CD4-positive, alpha-beta T cell (primary cell): ENCODE measurements around the gene SPSB4. TPM values are rescaled to one million over a fixed set of nuclear protein-coding genes. Genes with fewer than 3 reads are reported as not detected.

Experiments used
- ATAC-seq: fragments of 200-7000 bp; cut with Tn5 transposase; one replicate; pipeline ENCODE4 v1.10.0; 2022; ENCODE audit warnings: mild to moderate bottlenecking; ENCODE audit not compliant: poor library complexity
- CTCF ChIA-PET: fragments of 350-600 bp; sonication (Branson Sonifier 250); formaldehyde crosslinking; loops from one replicate; lab custom pipeline; 2021; ENCODE audit warnings: antibody characterized with exemption, inconsistent platforms; lab: Charles Lee
- POLR2A ChIA-PET: fragments of 350-600 bp; sonication (Branson Sonifier 250); formaldehyde crosslinking; loops from one replicate; lab custom pipeline; 2021; ENCODE audit warnings: antibody characterized with exemption, inconsistent platforms; lab: Charles Lee
- DNase-seq, 14 experiments: peaks; one replicate each; pipeline ENCODE4 v3.0.0-alpha.2; 2013 to 2020; ENCODE audit warnings: mixed read lengths in 2 of 14
- H3K27ac ChIP-seq, 2 donors: one replicate each; pipeline versions ENCODE4 v1.5.1 to v1.7.0; 2013; ENCODE audit warnings: low read length in 2 of 2, low read depth in 1 of 2, mild to moderate bottlenecking in 1 of 2
- H3K27me3 ChIP-seq, 2 experiments: 1 replicate in 1 of 2; 2 replicates in 1 of 2; pipeline versions ENCODE4 v1.6.1 to v1.7.0; 2013; ENCODE audit warnings: low read length in 2 of 2, control low read depth in 1 of 2, mild to moderate bottlenecking in 1 of 2, moderate library complexity in 1 of 2; ENCODE audit not compliant: insufficient read depth in 2 of 2, control insufficient read depth in 1 of 2
- H3K36me3 ChIP-seq: one replicate; pipeline ENCODE4 v1.6.1; 2013; ENCODE audit warnings: low read length, control low read depth; ENCODE audit not compliant: insufficient read depth
- H3K4me1 ChIP-seq: one replicate; pipeline ENCODE4 v1.6.1; 2013; ENCODE audit warnings: low read length, control low read depth; ENCODE audit not compliant: insufficient read depth
- H3K4me3 ChIP-seq: one replicate; pipeline ENCODE4 v1.5.1; 2013; ENCODE audit warnings: mild to moderate bottlenecking, low read length, moderate library complexity
- H3K9me3 ChIP-seq, 2 experiments: 1 replicate in 1 of 2; 2 replicates in 1 of 2; pipeline versions ENCODE4 v1.6.1 to v1.7.0; 2013; ENCODE audit warnings: low read length in 2 of 2, mild to moderate bottlenecking in 2 of 2, control low read depth in 1 of 2, moderate library complexity in 1 of 2; ENCODE audit not compliant: control insufficient read depth in 1 of 2, insufficient read depth in 1 of 2
- H3K27ac Mint-ChIP-seq: one replicate; pipeline ENCODE4 v1.8.0; 2020; ENCODE audit warnings: mixed read lengths
- H3K27me3 Mint-ChIP-seq: one replicate; pipeline ENCODE4 v1.8.0; 2021; ENCODE audit warnings: mixed read lengths
- H3K36me3 Mint-ChIP-seq: one replicate; pipeline ENCODE4 v1.8.0; 2021; ENCODE audit warnings: low read depth, mixed read lengths
- H3K4me1 Mint-ChIP-seq: one replicate; pipeline ENCODE4 v1.8.0; 2021; ENCODE audit warnings: low read depth, mixed read lengths
- H3K4me3 Mint-ChIP-seq: one replicate; pipeline ENCODE4 v1.8.0; 2020; ENCODE audit warnings: mild to moderate bottlenecking, mixed read lengths
- H3K9me3 Mint-ChIP-seq: one replicate; pipeline ENCODE4 v1.8.0; 2020; ENCODE audit warnings: mixed read lengths
- CTCF ChIP-seq: fragments of 200-600 bp; IDR thresholded peaks from one replicate; pipeline ENCODE4 v1.8.0; 2022; ENCODE audit warnings: antibody characterized with exemption, mild to moderate bottlenecking
- intact Hi-C, 2 experiments: fragments of 100-400 bp; cut with DNase I in 1 of 2; cut with micrococcal nuclease in 1 of 2; formaldehyde crosslinking; loops; one replicate each; pipeline versions ENCODE4 v1.15.1 to v1.9.0; 2023 to 2025; cut with DNase I, micrococcal nuclease
- total RNA-seq, 174 experiments: library from RNA in 2 of 174; stranded (reverse) in 2 of 174; gene quantifications; one replicate each; pipeline ENCODE4 v1.2.3 and lab custom pipeline; 2021 to 2026

The SPSB4 gene
- total RNA-seq, 2 experiments from 2014 or later: not detected

DNA sequence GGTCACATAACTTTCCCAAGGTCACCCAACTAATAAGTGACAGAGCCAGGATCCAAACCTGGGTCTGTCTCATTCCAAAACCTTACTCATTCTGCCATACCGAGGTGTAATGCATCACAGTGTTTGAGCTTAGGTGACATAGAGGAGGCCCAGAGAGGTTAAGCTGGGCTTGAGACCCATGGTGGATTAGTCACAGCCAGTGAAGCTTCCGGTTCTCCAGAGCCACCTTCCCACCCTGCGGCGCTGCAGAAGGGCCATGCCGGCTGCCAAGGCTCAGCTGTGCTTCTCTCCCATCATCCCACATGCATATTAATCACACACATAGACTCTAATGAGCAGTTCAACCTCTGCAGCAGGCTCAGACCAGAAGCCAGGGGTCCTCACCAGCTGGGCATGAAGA, 42.2 kb downstream of the SPSB4 start:
- H3K27me3 ChIP-seq: no peaks in the 10 kb centered on the region
- H3K27ac ChIP-seq: no peak overlapping the region
- H3K4me3 ChIP-seq: no peak overlapping the region
- Mint-ChIP-seq H3K9me3 (no peaks in the 10 kb centered on the region), H3K36me3 (no peaks in the 10 kb centered on the region), H3K27me3 (no peaks in the 10 kb centered on the region), H3K4me3 (no peak overlapping the region), H3K27ac (no peak overlapping the region), H3K4me1 (no peaks in the 10 kb centered on the region)
- TF ChIP-seq CTCF: no peak
- ChIA-PET CTCF (no interaction called here), POLR2A (no interaction called here)
- no peak for DNase-seq
- no peaks in the 10 kb centered on the region for H3K9me3 ChIP-seq
- intact Hi-C loops: no loop called here
- H3K36me3 ChIP-seq: no peaks in the 10 kb centered on the region
- ATAC-seq: no peak
- no peaks in the 10 kb centered on the region for H3K4me1 ChIP-seq

DNA sequence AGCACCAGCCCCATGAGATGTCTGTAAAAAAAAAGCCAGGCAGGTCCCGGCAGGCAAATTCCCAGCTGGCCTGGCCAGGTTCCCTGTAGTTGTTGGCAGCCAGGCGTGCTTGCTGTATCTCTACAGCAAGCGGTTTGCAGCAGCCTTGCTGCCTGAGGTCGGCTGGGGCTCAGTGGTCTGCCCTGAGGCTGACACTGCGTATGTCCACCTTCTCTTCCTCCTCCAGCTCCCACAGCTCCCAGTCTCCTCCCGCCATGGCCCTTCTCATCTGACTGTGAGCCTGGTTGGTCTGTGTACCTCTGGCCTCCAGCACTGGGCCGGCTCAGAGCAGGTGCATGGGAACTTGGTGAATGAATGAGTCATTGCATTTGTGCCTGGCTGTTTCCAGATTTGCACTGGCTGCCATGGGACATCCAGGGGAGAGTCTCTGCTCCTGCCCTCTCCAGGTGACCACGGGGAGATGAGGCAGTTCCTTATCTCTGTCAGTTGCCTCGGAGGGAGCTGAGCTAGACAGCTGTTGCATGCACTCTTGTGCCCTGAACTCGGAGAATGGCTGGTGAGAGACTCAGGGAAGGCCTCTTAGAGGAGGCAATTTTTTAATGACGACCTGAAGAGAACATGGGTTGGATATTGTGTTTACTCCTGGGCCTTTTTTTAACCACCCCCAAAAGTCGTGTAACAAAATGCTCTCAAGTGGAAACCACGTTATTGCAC, 43.0 kb downstream of the SPSB4 start:
- no peak for DNase-seq
- TF ChIP-seq CTCF: no peak
- H3K4me1 ChIP-seq: no peaks in the 10 kb centered on the region
- ChIA-PET CTCF (no interaction called here), POLR2A (no interaction called here)
- H3K27ac ChIP-seq: no peak overlapping the region
- no peaks in the 10 kb centered on the region for H3K36me3 ChIP-seq
- no peak for ATAC-seq
- no peaks in the 10 kb centered on the region for H3K27me3 ChIP-seq
- Mint-ChIP-seq H3K27me3 (no peaks in the 10 kb centered on the region), H3K9me3 (no peaks in the 10 kb centered on the region), H3K36me3 (no peaks in the 10 kb centered on the region), H3K4me3 (no peak overlapping the region), H3K4me1 (no peaks in the 10 kb centered on the region), H3K27ac (no peak overlapping the region)
- no peaks in the 10 kb centered on the region for H3K9me3 ChIP-seq
- H3K4me3 ChIP-seq: no peak overlapping the region
- intact Hi-C loops: no loop called here

DNA sequence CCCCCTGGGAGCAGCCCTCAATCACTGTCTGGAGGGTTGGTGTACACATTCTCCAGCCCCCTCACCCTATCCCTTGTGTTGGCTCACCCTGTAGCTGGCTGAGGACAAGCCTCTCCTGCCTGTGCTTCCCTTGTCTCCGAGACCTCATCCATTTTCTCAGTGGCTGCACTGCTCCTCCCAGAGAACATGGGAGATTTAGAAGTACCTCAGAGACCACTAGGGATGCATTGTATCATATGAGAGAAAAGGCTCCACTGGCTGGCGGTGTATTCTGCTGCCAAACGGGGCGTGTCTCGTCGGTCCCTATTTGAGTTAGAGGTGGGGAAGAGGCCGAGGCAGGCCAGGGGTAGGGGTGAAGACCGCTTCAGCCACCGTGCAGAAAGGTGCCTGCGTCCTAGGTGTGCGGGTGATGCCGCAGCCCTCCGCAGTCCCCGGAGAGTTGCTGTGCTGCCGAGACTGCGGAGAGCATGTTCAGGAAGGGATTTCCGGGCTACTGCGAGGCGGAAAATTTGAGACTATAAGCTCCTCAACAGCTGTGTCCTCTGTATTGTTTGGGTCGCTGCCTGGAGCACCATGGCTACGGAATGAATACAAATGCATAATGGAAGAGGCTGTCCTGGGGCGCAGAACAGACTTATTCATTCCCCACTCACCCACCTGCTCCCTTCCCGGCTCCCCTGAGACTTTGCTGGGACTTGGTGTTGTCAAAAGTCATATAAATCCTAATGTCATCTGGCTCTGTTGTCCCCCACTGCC, 43.8 kb downstream of the SPSB4 start:
- H3K27me3 ChIP-seq: no peaks in the 10 kb centered on the region
- DNase-seq: peak in 1 of 14 experiments; percentile 15
- H3K4me1 Mint-ChIP-seq: no peaks in the 10 kb centered on the region
- no peak overlapping the region for H3K27ac ChIP-seq
- H3K36me3 ChIP-seq: no peaks in the 10 kb centered on the region
- H3K4me3 ChIP-seq: no peak overlapping the region
- intact Hi-C loops: no loop called here
- H3K4me3 Mint-ChIP-seq: no peak overlapping the region
- H3K27ac Mint-ChIP-seq: no peak overlapping the region
- no peaks in the 10 kb centered on the region for H3K9me3 ChIP-seq
- no peak for ATAC-seq
- H3K27me3 Mint-ChIP-seq: no peaks in the 10 kb centered on the region
- no peaks in the 10 kb centered on the region for H3K36me3 Mint-ChIP-seq
- H3K4me1 ChIP-seq: no peaks in the 10 kb centered on the region
- no peaks in the 10 kb centered on the region for H3K9me3 Mint-ChIP-seq
- no peak for TF ChIP-seq CTCF
- POLR2A ChIA-PET: no interaction called here
- CTCF ChIA-PET: no interaction called here
